Activated T-cell treated with anti-CD3 and anti-CD28 coated beads, Interleukin-2, amount 50 U/mL, for 48 hours (primary cell): ENCODE results near the gene SLC1A7.

Experiments used
- DNase-seq, 2 experiments: peaks; one replicate each; pipeline ENCODE4 v3.0.0-alpha.2; 2020

The SLC1A7 gene

DNA sequence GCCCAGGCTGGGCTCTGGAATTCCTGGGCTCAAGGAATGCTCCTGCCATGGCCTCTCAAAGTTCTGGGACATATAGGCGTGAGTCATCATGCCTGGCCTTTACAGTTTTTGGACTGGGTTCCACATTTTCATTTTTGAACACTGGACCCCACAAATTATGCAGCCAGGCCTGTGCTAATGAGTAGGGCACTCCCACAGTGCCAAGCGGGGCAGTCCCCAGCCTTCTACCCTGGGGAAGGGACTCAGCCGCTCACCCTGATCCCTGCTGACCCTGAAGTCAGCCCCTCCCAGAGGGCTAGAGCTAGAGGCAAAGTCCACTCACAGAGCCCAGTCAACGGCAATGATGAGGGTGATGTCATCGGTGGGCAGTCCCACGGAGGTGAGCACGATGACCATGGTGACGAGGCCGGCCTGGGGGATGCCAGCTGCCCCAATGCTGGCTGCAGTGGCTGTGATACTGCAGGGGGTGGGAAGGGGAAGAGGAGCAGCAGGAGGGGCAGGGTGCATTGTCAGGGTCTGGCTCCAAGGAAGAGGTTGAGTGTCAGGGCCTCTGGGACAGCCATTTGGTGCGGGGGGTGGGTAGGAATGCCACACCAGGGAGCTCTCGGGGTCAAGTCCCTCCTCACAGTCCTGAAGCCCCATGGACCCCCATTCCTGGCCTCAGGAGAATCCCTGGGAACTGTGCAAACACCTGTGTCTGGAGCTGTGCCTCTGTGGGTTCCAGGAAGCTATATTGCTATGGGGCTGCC is 52.8 kb downstream of the SLC1A7 start:
- DNase-seq: no peak

DNA sequence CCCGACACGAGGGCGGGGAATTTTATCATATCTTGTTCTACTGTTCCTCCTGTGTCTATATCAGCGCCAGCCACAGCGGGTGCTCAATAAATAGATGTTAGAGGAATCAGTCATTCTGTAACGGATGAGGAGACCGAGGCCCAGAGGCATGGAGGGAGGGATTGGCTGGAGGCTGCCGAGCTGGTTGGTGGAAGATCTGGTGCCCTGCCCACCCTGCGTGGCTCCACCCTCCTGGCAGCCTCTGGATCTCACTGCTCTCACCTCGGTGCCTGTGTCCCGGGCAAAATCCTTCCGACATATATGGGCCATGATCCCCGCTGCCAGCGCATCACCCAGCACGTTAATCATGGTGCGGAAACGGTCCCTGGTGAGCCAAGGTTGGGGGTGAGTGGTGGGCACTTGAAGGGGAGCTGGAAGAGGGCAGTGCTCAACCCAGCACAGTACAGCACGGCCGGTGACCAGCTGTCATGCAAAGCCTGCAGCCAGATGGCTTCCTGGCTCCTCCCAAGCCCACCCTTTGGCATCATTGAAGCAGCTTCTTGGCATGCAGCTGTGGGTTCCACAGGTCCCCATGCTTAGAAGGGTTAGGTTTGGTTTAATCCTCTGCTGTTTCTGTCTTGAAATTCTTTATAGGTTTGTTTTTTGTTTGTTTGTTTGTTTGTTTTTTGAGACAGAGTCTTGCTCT is 53.7 kb downstream of the SLC1A7 start:
- DNase-seq: no peak

GRCh38 chr1:53087332-53088285 is 54.8 kb downstream of the SLC1A7 start:
- no peak for DNase-seq

DNA sequence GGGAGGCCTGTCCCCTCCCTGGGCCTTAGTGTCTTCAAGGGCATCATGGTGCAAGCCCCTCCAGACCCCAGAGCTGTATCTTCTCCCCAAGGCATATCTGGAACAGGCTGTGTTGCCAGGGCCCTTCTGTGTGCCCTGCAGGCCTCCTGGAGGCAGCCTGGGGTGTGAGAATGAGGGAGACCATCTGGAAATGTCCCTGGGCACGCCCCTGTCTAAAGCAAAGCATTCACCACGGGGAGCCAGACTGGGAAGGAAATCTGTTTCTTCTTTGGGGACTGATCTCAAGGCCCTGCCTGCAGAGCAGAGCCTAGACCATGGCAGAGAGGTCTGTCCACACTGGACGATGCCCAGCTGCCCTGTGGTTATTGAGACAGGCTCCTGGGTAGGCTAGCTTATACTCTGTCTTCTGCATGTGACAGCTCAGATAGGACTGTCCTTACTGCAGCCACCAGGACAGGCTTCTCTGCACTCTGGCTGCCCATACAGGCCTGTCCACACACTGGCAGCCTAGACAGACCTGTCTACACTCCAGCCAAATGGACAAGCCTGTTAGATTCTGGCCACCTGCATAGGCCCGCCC is 55.9 kb downstream of the SLC1A7 start:
- no peak for DNase-seq

DNA sequence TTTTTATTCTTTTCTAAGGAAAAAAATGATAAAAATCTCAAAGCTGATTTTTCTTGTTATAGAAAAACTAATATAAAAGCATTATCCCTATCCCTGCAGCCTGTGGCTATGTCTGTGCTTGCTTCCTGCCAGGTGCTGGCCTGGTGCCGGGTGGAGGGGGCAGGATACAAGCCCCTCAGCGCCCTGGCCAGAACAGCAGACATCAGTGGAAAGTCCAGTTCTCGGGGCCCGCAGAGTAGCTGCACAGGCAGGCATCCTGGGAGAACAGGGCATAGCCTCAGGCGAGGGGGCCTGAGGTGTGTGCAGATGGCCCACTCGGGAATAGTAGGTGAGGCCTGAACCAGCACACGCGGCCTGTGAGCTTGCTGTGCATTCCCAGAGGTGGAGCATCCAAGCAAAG is 57.0 kb downstream of the SLC1A7 start:
- no peak for DNase-seq

DNA sequence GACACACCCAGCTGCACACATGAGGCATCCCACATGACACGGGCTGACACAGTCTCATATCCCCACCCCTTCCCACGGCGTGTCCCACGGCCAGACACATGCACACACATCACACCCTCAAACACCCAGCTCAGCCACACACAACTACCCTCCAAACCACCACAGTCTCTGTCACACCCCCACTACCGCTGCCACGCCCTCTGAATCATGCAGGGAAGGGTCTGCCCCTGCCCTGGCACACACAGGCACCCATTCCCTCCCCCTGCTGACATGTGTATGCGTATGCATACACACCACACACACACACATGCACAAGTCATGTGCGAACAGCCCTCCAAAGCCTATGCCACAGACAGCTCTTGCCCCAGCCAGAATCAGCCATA is 57.9 kb downstream of the SLC1A7 start:
- no peak for DNase-seq

GRCh38 chr1:53083636-53084588 is 58.5 kb downstream of the SLC1A7 start:
- DNase-seq: no peak

GRCh38 chr1:53082826-53083455 is 59.5 kb downstream of the SLC1A7 start:
- no peak for DNase-seq

- no peak for DNase-seq
Measured at GRCh38 chr1:53081384-53082066, 60.9 kb downstream of the SLC1A7 start.

- no peak for DNase-seq
Measured at GRCh38 chr1:53080769-53081168, 61.7 kb downstream of the SLC1A7 start.

DNA sequence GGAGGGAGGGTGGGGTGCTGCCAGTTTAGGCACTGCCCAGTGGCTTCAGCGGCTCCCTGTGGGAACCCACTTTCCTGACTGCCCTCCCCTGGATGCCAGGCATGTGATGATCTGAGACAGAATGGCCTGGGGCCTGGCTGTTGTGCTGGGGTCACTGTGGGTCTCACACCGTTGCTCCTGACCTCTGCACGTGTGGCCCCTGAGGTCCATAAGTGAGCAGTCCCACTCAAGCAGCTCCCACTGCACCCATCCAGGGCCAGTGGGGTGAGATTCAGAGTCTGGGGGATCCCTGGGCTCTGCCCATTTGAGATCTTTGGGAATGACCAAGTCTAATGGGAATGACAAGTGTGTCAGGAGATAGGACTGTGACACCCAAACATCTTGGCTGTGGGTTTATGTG is 62.4 kb downstream of the SLC1A7 start:
- no peak for DNase-seq

DNA sequence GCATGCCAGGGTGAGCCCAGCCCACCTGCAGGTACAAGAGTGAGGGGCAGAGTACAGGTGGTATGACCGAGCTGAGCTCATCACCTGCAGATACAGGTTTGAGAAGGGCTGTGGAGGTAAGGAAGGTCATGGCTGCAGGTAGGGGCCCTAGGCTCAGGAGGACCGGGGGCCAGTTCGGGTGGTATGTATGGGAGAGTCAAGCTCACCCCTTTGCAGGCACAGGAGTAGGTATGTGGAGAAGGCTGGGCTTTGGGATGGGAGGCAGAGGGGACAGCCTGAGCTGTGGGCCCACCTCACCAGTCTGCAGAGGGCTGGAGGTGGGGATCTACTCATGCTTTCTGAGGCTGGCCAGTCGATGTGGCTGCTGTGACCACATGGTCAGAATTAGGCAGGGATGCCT is 63.2 kb downstream of the SLC1A7 start:
- DNase-seq: no peak

- no peak for DNase-seq
Measured at GRCh38 chr1:53078333-53079101, 63.9 kb downstream of the SLC1A7 start.

DNA sequence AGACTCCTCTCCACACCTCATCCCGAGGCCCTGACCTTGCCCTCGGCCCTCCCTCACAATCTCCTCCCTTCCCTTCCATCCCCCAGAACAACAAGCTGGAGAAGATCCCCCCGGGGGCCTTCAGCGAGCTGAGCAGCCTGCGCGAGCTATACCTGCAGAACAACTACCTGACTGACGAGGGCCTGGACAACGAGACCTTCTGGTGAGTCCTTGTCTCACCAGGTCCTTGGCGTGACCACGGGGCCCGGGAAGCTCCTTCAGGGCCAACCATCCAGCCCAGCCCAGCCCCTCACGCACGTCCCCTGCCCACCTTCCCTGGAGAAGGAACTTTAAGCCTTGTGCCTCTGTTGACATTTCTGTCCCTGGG is 64.9 kb downstream of the SLC1A7 start:
- no peak for DNase-seq

GRCh38 chr1:53076721-53077598 is 65.5 kb downstream of the SLC1A7 start:
- DNase-seq: no peak

- DNase-seq: no peak
Measured at GRCh38 chr1:53076165-53076564, 66.3 kb downstream of the SLC1A7 start.

DNA sequence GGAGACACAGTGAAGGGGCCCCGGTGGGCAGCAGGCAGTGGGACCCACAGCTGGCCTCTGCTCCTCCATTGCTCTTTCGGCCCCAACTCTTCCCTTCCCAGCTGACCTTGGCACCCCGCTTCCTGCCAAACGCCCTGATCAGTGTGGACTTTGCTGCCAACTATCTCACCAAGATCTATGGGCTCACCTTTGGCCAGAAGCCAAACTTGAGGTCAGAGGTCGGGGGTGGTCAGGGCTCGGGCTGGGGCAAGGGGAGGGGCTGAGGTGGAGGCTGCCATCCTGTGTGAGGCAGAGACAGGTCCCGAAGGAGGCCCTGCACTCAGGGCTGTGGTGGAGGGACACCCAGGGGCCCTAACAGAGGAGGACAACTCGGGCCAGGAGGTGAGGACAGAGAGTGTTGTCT is 66.7 kb downstream of the SLC1A7 start:
- no peak for DNase-seq

DNA sequence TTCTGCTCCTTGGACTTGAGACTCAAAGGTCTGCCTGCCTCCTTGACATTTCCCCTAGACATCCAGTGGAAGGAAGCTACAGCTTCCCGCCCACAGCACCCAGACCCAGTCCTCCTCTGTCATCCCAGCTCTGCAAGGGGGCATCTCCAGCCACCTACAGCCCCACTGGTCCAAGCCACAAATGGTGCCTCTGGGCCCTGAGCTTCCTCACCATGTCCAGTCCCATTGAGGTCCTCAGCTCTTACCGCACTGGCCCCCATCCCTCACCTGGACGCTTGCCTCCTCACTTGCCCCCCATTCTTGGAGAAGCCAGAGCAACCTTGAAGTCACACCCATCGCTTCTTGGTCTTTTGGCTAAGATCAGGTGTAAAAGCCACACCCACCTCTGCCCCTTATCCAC is 67.2 kb downstream of the SLC1A7 start:
- no peak for DNase-seq
